HG03378 (cell line): ENCODE results near the gene UFSP1.
"Not testable (repeated sequence)": the region's sequence is repeated elsewhere in the genome, so short reads cannot be mapped to it uniquely, and the experiment has no call there.

Experiments
- ATAC-seq: cut with Tn5 transposase; IDR thresholded peaks from one replicate; pipeline ENCODE4 v1.9.1; 2021; ENCODE audit warnings: mild to moderate bottlenecking, moderate library complexity; ENCODE audit not compliant: unreplicated experiment

Gene UFSP1

GRCh38 chr7:100888988-100889750, at the start of gene UFSP1:
TSS of gene UFSP1 (minus strand) at chr7:100889715. CDS start at chr7:100889271, 444 bp downstream.
- no peak for ATAC-seq

GRCh38 chr7:100936167-100936566, 46.7 kb upstream of the UFSP1 start:
- not testable (repeated sequence) for ATAC-seq

GRCh38 chr7:100935381-100935780, 45.9 kb upstream of the UFSP1 start:
- not testable (repeated sequence) for ATAC-seq

GRCh38 chr7:100933734-100934133, 44.2 kb upstream of the UFSP1 start:
- ATAC-seq: no peak

- no peak for ATAC-seq
Observed at GRCh38 chr7:100929808-100930174, 40.3 kb upstream of the UFSP1 start.

GRCh38 chr7:100923616-100924015, 34.1 kb upstream of the UFSP1 start:
- ATAC-seq: not testable (repeated sequence)

- ATAC-seq: no peak
Observed at GRCh38 chr7:100921039-100921438, 31.5 kb upstream of the UFSP1 start.

GRCh38 chr7:100919779-100920437, 30.4 kb upstream of the UFSP1 start:
- not testable (repeated sequence) for ATAC-seq

- not testable (repeated sequence) for ATAC-seq
Observed at GRCh38 chr7:100919335-100919734, 29.8 kb upstream of the UFSP1 start.

- no peak for ATAC-seq
Observed at GRCh38 chr7:100914879-100915447, 25.4 kb upstream of the UFSP1 start.

GRCh38 chr7:100914208-100914878, 24.8 kb upstream of the UFSP1 start:
- ATAC-seq: no peak

- no peak for ATAC-seq
Observed at GRCh38 chr7:100911484-100911883, 22.0 kb upstream of the UFSP1 start.

- ATAC-seq: not testable (repeated sequence)
Observed at GRCh38 chr7:100910443-100910842, 20.9 kb upstream of the UFSP1 start.

- no peak for ATAC-seq
Observed at GRCh38 chr7:100908512-100908911, 19.0 kb upstream of the UFSP1 start.

GRCh38 chr7:100902638-100903037, 13.1 kb upstream of the UFSP1 start:
- ATAC-seq: no peak

GRCh38 chr7:100901921-100902332, 12.4 kb upstream of the UFSP1 start:
- ATAC-seq: no peak

GRCh38 chr7:100900978-100901377, 11.5 kb upstream of the UFSP1 start:
- ATAC-seq: no peak

GRCh38 chr7:100899432-100899831, 9.9 kb upstream of the UFSP1 start:
- no peak for ATAC-seq

- ATAC-seq: no peak
Observed at GRCh38 chr7:100897772-100898454, 8.4 kb upstream of the UFSP1 start.

- ATAC-seq: no peak
Observed at GRCh38 chr7:100896732-100897608, 7.5 kb upstream of the UFSP1 start.
